ENCODE results near the gene GPR63.

DNA sequence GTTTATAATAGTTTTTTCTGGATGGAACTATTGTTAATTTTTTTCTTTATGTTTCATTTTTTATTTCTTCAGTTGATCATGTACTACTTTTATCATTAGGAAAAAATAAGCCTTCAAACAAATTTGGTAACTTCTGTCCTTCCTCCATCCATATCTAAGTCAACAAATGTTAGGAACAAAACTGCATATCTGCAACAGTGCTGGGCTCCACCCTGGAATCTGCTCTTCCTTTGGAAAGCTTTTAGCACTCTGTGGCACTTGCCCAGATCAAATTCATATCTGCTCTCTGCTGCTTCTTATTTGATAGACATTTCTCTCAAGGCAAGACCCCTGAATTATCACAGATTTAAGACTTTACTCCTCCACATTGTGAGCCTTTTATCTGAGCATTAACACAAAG lies 24.3 kb upstream of the GPR63 start:
- TF ChIP-seq EZH2 (IDR thresholded peaks at IDR 0.05; ENCODE audit: borderline replicate concordance, low read depth, low read length, poor library complexity, severe bottlenecking), result no peak
- TF ChIP-seq, protein P1, sequence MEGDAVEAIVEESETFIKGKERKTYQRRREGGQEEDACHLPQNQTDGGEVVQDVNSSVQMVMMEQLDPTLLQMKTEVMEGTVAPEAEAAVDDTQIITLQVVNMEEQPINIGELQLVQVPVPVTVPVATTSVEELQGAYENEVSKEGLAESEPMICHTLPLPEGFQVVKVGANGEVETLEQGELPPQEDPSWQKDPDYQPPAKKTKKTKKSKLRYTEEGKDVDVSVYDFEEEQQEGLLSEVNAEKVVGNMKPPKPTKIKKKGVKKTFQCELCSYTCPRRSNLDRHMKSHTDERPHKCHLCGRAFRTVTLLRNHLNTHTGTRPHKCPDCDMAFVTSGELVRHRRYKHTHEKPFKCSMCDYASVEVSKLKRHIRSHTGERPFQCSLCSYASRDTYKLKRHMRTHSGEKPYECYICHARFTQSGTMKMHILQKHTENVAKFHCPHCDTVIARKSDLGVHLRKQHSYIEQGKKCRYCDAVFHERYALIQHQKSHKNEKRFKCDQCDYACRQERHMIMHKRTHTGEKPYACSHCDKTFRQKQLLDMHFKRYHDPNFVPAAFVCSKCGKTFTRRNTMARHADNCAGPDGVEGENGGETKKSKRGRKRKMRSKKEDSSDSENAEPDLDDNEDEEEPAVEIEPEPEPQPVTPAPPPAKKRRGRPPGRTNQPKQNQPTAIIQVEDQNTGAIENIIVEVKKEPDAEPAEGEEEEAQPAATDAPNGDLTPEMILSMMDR (conservative IDR thresholded peaks at IDR 0.05; ENCODE audit: low read depth, low read length), result no peak
